PC-3 (cell line): ENCODE measurements around the gene MRM1.

ENCODE experiments used
- EZH2 ChIP-seq: fragments of 300-600 bp; sonication (generic); IDR thresholded peaks from one replicate; pipeline ENCODE4 v1.6.1; 2017; ENCODE audit warnings: antibody characterized with exemption, mild to moderate bottlenecking, low read length; ENCODE audit not compliant: unreplicated experiment
- TF ChIP-seq, protein P1 (sequence below): fragments of 300-600 bp; sonication (generic); conservative IDR thresholded peaks from 2 replicates; pipeline ENCODE4 v1.5.1; 2017; ENCODE audit warnings: antibody characterized with exemption, low read depth, mild to moderate bottlenecking, low read length

DNA sequence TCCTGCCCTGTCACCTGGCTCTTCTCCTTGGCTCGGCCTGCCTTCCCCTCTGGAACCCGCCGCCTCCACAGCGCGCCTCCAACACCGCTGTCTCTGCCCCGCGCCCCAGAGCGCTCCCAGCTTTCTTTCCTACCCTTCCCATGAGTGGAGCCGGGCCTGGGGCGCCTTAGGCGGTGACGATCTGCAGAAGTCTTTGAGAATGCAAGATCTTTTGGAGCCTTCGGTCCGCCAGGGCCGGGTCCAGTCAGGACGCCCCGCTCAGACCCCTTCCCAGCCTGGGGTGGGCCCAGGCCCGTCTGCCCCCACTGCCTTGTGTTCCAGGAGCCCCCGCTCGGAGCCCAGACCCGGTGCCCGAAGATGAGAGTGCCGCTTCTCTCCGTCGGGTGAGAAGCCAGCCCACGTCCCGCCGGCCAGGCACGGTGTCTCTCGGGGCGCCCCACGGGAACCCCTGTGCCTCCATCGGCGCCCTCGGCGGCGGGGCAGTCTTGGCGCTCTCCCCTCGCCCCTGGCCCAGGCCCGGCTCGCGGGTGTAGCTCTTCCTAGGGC lies 40.0 kb downstream of the MRM1 start:
- TF ChIP-seq EZH2, result no peak
- TF ChIP-seq, protein P1, sequence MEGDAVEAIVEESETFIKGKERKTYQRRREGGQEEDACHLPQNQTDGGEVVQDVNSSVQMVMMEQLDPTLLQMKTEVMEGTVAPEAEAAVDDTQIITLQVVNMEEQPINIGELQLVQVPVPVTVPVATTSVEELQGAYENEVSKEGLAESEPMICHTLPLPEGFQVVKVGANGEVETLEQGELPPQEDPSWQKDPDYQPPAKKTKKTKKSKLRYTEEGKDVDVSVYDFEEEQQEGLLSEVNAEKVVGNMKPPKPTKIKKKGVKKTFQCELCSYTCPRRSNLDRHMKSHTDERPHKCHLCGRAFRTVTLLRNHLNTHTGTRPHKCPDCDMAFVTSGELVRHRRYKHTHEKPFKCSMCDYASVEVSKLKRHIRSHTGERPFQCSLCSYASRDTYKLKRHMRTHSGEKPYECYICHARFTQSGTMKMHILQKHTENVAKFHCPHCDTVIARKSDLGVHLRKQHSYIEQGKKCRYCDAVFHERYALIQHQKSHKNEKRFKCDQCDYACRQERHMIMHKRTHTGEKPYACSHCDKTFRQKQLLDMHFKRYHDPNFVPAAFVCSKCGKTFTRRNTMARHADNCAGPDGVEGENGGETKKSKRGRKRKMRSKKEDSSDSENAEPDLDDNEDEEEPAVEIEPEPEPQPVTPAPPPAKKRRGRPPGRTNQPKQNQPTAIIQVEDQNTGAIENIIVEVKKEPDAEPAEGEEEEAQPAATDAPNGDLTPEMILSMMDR, result no peak
